WTC11 (cell line): ENCODE results near the gene FHOD3. TPM values are rescaled to one million over a fixed set of nuclear protein-coding genes. Genes with fewer than 3 reads are reported as not detected.
"Not testable (repeated sequence)": the region's sequence is repeated elsewhere in the genome, so short reads cannot be mapped to it uniquely, and the experiment has no call there.

Source experiments
- ATAC-seq: fragments of 200-7000 bp; cut with Tn5 transposase; 2 replicates; pipeline ENCODE4 v1.10.0; 2021; ENCODE audit warnings: mild to moderate bottlenecking, moderate library complexity
- CTCF ChIA-PET: fragments of 300-600 bp; sonication (Branson Sonifier 250); formaldehyde crosslinking; loops from one replicate; lab custom pipeline; 2021; ENCODE audit warnings: antibody characterized with exemption; lab: Charles Lee
- POLR2A ChIA-PET: fragments of 350-600 bp; sonication (Branson Sonifier 250); formaldehyde crosslinking; loops from one replicate; lab custom pipeline; 2021; ENCODE audit warnings: antibody characterized with exemption; lab: Charles Lee
- DNase-seq: peaks from one replicate; pipeline ENCODE4 v3.0.0; 2021; ENCODE audit warnings: low spot score
- H3K27ac Mint-ChIP-seq: 2 replicates; pipeline ENCODE4 v1.8.0; 2021; ENCODE audit warnings: mixed read lengths
- H3K27me3 Mint-ChIP-seq: 2 replicates; pipeline ENCODE4 v1.8.0; 2021; ENCODE audit warnings: low read depth, mild to moderate bottlenecking, moderate library complexity, mixed read lengths
- H3K36me3 Mint-ChIP-seq: 2 replicates; pipeline ENCODE4 v1.8.0; 2021; ENCODE audit warnings: mixed read lengths
- H3K4me1 Mint-ChIP-seq: 2 replicates; pipeline ENCODE4 v1.8.0; 2022; ENCODE audit warnings: mixed read lengths
- H3K4me3 Mint-ChIP-seq: 2 replicates; pipeline ENCODE4 v1.8.0; 2021; ENCODE audit warnings: mild to moderate bottlenecking, moderate library complexity, mixed read lengths
- H3K9me3 Mint-ChIP-seq: 2 replicates; pipeline ENCODE4 v1.8.0; 2021; ENCODE audit warnings: mixed read lengths
- ATF2 ChIP-seq: sonication (generic); formaldehyde crosslinking; IDR thresholded peaks from 2 replicates; pipeline ENCODE4 v1.8.1; 2022; ENCODE audit warnings: low read depth, missing genetic modification reagents, borderline replicate concordance
- CTCF ChIP-seq: fragments of 200-600 bp; IDR thresholded peaks from 2 replicates; pipeline ENCODE4 v1.8.0; 2022; ENCODE audit warnings: antibody characterized with exemption
- E2F4 ChIP-seq: sonication (generic); formaldehyde crosslinking; IDR thresholded peaks from 2 replicates; pipeline ENCODE4 v1.8.1; 2022; ENCODE audit warnings: low read depth, mild to moderate bottlenecking, moderate library complexity, missing genetic modification reagents, borderline replicate concordance
- USF2 ChIP-seq: sonication (generic); formaldehyde crosslinking; IDR thresholded peaks from 2 replicates; pipeline ENCODE4 v1.8.1; 2023; ENCODE audit warnings: mild to moderate bottlenecking, missing genetic modification reagents, moderate library complexity
- ZNF396 ChIP-seq: fragments of 250-450 bp; sonication (Bioruptor Pico); IDR thresholded peaks from 2 replicates; pipeline ENCODE4 v1.8.0; 2021; ENCODE audit warnings: mild to moderate bottlenecking, moderate library complexity, borderline replicate concordance
- ZNF423 ChIP-seq: fragments of 250-450 bp; sonication (Bioruptor Pico); IDR thresholded peaks from 2 replicates; pipeline ENCODE4 v2.1.2; 2022; ENCODE audit warnings: mild to moderate bottlenecking, moderate library complexity
- ZNF425 ChIP-seq: fragments of 250-450 bp; sonication (Bioruptor Pico); conservative IDR thresholded peaks from 2 replicates; pipeline ENCODE4 v1.9.0; 2021; ENCODE audit warnings: mild to moderate bottlenecking
- ZSCAN18 ChIP-seq: fragments of 250-450 bp; sonication (Bioruptor Pico); IDR thresholded peaks from 2 replicates; pipeline ENCODE4 v2.1.2; 2022; ENCODE audit warnings: mild to moderate bottlenecking, moderate library complexity
- total RNA-seq: library from RNA; stranded (reverse); gene quantifications from 3 replicates; pipeline ENCODE4 v1.2.3, GENCODE V29; 2021

The FHOD3 gene
- total RNA-seq, 1 experiment from 2014 or later = 3.8 TPM

GRCh38 chr18:36719630-36720029 lies 422.1 kb downstream of the FHOD3 start (continued):
- no peak for TF ChIP-seq USF2 (CRISPR knock-in tag)
- TF ChIP-seq ZSCAN18 (CRISPR knock-in tag) = no peak
- TF ChIP-seq E2F4 (CRISPR knock-in tag) = no peak
- no peak for TF ChIP-seq ZNF396 (CRISPR knock-in tag)
- no peak for TF ChIP-seq ZNF423 (CRISPR knock-in tag)
- no peak for TF ChIP-seq ATF2 (CRISPR knock-in tag)
- no peak for TF ChIP-seq ZNF425 (CRISPR knock-in tag)

GRCh38 chr18:36721351-36721750 lies 423.8 kb downstream of the FHOD3 start:
- H3K9me3 Mint-ChIP-seq, H3K27ac Mint-ChIP-seq, DNase-seq, ATAC-seq, POLR2A ChIA-PET, H3K36me3 Mint-ChIP-seq, CTCF ChIA-PET, H3K4me3 Mint-ChIP-seq, H3K27me3 Mint-ChIP-seq: not testable (repeated sequence)
- H3K4me1 Mint-ChIP-seq = peaks cover 20% of the 10 kb centered on the region

GRCh38 chr18:36724169-36724568 lies 426.7 kb downstream of the FHOD3 start:
- POLR2A ChIA-PET = no interaction called here

More at GRCh38 chr18:36724169-36724568, 426.7 kb downstream of the FHOD3 start:
- Mint-ChIP-seq H3K4me1 (peaks cover 15% of the 10 kb centered on the region), H3K27ac (no peak overlapping the region), H3K27me3 (no peaks in the 10 kb centered on the region; the same call in 1 of the 2 replicates), H3K4me3 (no peak overlapping the region), H3K36me3 (no peaks in the 10 kb centered on the region), H3K9me3 (no peaks in the 10 kb centered on the region)
- no peak for ATAC-seq
- CTCF ChIA-PET = interaction anchor here (0.7 to 2.0 kb wide), 3 partner anchors 9 to 36 kb away, joined by 3 to 10 read pairs (median 4); no protein-coding TSS in a partner anchor
- no peak for TF ChIP-seq ZNF396 (CRISPR knock-in tag)
- TF ChIP-seq CTCF = no peak
- TF ChIP-seq, all 79 proteins: peak for 0
- no peak for DNase-seq
